PFSK-1 (cell line): ENCODE measurements around the gene MS4A4A. TPM values are rescaled to one million over a fixed set of nuclear protein-coding genes. Genes with fewer than 3 reads are reported as not detected.

Source experiments
- FOXP2 ChIP-seq: optimal IDR thresholded peaks from 2 replicates; pipeline ENCODE3; 2011; ENCODE audit warnings: borderline replicate concordance, control low read depth, inconsistent platforms; ENCODE audit not compliant: insufficient read depth; ENCODE audit errors: extremely low read length, extremely low read depth
- POLR2AphosphoS5 ChIP-seq: IDR thresholded peaks from 2 replicates; pipeline ENCODE4 v1.6.1; 2012; ENCODE audit warnings: low read depth, mild to moderate bottlenecking, control low read depth, low read length, moderate library complexity
- SIN3A ChIP-seq: IDR thresholded peaks from 2 replicates; pipeline ENCODE4 v1.6.1; 2012; ENCODE audit warnings: mild to moderate bottlenecking, low read length, moderate library complexity, borderline replicate concordance; ENCODE audit not compliant: insufficient read depth
- TAF1 ChIP-seq: IDR thresholded peaks from 2 replicates; pipeline ENCODE4 v1.6.1; 2012; ENCODE audit warnings: low read length, control low read depth, borderline replicate concordance; ENCODE audit not compliant: insufficient read depth
- polyA plus RNA-seq: library from polyadenylated mRNA; unstranded; fragments of >200 nt; gene quantifications from one replicate; pipeline ENCODE4 v1.2.1, GENCODE V29; 2012; ENCODE audit warnings: low read depth, missing spikeins; ENCODE audit not compliant: insufficient read length
- TF ChIP-seq, protein P1 (sequence below), 2 experiments: IDR thresholded peaks; 2 replicates each; pipeline versions ENCODE4 v1.6.1 to v1.8.0; 2011 to 2012; ENCODE audit warnings: low read depth in 2 of 2, low read length in 2 of 2, control low read depth in 1 of 2, inconsistent platforms in 1 of 2, mild to moderate bottlenecking in 1 of 2, moderate library complexity in 1 of 2; ENCODE audit not compliant: insufficient read depth in 1 of 2

MS4A4A gene
- polyA plus RNA-seq, result not detected

DNA sequence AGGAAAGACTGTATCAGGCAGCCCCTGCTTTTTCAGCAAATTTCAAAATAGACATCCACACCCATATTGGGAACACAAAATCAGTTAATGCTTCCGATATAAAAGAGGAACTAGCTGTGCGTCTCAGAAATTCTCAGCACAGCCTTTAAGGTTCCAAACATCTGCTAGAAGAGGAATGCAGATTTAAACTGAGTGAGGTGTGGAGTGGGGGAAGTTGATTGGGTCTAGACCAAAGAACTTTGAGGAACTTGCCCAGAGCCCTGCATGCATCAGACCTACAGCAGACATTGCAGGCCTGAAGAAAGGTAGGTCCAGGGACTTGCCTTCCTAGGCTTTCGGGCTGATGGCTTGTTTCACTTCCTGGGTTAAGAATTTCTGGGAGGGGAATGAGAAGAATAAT is at the start of gene MS4A4A:
MS4A4A (plus strand) TSS at position 255 of the 400 bp plus-strand sequence; CDS start at position 265, 10 bp downstream.
- no peak for TF ChIP-seq POLR2AphosphoS5
- TF ChIP-seq TAF1, result no peak
- no peak for TF ChIP-seq SIN3A
- TF ChIP-seq, protein P1, sequence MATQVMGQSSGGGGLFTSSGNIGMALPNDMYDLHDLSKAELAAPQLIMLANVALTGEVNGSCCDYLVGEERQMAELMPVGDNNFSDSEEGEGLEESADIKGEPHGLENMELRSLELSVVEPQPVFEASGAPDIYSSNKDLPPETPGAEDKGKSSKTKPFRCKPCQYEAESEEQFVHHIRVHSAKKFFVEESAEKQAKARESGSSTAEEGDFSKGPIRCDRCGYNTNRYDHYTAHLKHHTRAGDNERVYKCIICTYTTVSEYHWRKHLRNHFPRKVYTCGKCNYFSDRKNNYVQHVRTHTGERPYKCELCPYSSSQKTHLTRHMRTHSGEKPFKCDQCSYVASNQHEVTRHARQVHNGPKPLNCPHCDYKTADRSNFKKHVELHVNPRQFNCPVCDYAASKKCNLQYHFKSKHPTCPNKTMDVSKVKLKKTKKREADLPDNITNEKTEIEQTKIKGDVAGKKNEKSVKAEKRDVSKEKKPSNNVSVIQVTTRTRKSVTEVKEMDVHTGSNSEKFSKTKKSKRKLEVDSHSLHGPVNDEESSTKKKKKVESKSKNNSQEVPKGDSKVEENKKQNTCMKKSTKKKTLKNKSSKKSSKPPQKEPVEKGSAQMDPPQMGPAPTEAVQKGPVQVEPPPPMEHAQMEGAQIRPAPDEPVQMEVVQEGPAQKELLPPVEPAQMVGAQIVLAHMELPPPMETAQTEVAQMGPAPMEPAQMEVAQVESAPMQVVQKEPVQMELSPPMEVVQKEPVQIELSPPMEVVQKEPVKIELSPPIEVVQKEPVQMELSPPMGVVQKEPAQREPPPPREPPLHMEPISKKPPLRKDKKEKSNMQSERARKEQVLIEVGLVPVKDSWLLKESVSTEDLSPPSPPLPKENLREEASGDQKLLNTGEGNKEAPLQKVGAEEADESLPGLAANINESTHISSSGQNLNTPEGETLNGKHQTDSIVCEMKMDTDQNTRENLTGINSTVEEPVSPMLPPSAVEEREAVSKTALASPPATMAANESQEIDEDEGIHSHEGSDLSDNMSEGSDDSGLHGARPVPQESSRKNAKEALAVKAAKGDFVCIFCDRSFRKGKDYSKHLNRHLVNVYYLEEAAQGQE (IDR thresholded peaks at IDR 0.05; ENCODE audit: insufficient read depth in 1 of 2, low read depth in 2 of 2, low read length in 2 of 2), result no peak

DNA sequence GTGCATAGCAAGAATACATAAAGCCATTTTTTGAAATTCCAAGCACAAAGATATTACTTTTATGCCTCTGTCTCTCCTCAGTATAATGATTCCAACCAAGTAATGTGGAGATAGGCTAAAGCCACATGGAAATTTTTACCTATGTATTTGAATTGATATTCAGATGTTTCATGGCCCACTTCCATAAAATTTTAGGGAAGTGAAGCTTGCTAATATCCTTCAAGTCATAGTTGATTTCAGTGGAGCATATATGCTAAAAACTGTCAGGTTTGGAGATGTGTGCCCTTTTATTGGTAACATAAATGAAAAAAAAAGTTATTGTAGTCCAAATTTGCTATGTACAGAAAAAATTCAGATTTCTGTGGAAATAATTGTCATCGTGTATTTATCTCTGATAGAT is 49.8 kb upstream of the MS4A4A start:
- TF ChIP-seq TAF1 (no peak), POLR2AphosphoS5 (no peak), FOXP2 (no peak), SIN3A (no peak)

DNA sequence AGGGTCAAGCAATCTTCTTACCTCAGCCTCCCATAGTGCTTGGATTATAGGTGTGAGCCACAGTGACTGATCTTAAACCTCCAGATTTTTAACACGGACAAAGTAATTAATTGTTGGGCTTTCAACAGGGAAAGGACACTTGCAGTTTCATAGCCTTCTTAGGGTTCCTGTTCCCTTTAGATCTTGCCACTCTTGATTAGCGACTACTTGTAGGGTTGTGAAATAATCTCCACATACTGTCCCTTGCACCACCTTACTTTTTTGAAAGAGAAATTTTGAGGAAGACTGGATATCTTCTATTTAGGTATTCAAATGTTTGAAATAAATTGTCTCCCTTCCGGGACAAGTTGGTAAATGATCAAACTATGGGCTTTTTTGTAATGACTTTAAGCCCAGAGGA is 45.1 kb upstream of the MS4A4A start:
- TF ChIP-seq POLR2AphosphoS5 (no peak), SIN3A (no peak)

DNA sequence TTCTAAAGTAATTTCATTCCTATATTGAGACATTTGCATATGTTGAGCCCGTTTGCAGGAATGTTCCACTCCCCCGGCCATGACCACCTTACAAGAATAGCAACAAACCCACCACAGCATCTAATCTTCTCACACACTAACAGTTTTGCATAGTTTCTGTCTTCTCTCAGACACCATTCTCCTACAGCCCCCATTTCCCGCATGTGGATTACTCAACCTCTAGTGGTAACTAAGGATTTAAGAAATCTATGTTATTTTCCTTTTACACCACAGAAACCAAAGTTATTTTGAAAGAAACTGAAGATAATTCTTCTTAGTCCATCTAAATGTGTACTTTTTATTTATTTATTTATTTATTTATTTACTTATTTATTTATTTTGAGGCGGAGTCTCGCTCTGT is 39.8 kb upstream of the MS4A4A start:
- TF ChIP-seq TAF1, result no peak
- TF ChIP-seq SIN3A, result no peak
- TF ChIP-seq, protein P1 (IDR thresholded peaks at IDR 0.05; ENCODE audit: insufficient read depth in 1 of 2, low read depth in 2 of 2, low read length in 2 of 2), result no peak
- TF ChIP-seq POLR2AphosphoS5, result no peak
- no peak for TF ChIP-seq FOXP2

DNA sequence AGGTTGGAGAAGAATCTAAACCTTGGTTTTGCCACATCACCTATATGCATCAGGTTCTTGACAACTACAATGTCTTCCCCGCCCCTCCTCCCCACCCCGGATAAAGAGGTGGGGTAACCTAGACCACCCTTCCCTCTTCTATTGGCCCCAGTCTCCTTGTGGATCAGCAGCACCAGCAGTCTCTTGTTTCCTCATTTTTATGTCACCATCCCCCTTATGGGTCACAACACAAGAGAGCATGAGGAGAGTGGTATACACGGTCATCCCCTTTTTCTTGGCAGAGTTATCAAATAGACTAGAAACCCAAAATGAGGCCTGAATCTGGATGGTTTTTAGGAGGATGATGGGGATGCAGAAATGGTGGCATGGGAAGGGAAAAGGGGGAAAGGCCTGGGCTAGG is 38.7 kb upstream of the MS4A4A start:
- TF ChIP-seq TAF1 (no peak), POLR2AphosphoS5 (no peak), FOXP2 (no peak), SIN3A (no peak)
- TF ChIP-seq, protein P1 (IDR thresholded peaks at IDR 0.05; ENCODE audit: insufficient read depth in 1 of 2, low read depth in 2 of 2, low read length in 2 of 2), result no peak

DNA sequence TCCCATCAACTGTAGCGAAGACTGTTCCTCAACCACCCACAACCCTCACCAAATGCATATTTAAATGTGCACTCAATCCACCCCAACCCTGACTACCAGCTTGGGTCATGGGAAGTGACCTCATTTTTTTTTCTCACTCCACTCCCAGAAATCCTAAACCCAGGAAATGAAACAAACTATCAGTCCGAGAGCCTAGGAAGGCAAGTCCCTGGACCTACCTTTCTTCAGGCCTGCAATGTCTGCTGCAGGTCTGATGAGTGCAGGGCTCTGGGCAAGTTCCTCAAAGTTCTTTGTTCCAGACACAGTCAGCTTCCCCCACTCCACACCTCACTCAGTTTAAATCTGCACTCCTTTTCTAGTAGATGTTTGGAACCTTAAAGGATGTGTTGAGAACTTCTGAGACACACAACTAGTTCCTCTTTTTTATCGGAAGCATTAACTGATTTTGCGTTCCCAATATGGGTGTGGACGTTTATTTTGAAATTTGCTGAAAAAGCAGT is 37.7 kb upstream of the MS4A4A start, which contains the start of gene MS4A4E:
MS4A4E (minus strand) TSS at position 398 of the 500 bp plus-strand sequence. CDS start 13,082 bp downstream, outside the sequence.
- TF ChIP-seq POLR2AphosphoS5, result no peak
- TF ChIP-seq SIN3A, result no peak
- TF ChIP-seq, protein P1 (IDR thresholded peaks at IDR 0.05; ENCODE audit: insufficient read depth in 1 of 2, low read depth in 2 of 2, low read length in 2 of 2), result no peak
- no peak for TF ChIP-seq FOXP2
- no peak for TF ChIP-seq TAF1
